Measurements from ENCODE around the gene ST7. TPM values are rescaled to one million over a fixed set of nuclear protein-coding genes. Genes with fewer than 3 reads are reported as not detected.
A peak's percentile ranks its signal among the peaks of the same experiment; 100 is the strongest.

ST7 gene
- total and polyA plus RNA-seq, 7 donors = 5.3 to 37.7 (median 19.0) TPM

GRCh38 chr7:116980354-116980753 is 27.1 kb downstream of the ST7 start:
- Histone ChIP-seq H3K4me3 (no peak overlapping the region), H3K36me3 (no peaks in the 10 kb centered on the region), H3K27me3 (no peaks in the 10 kb centered on the region), H3K27ac (no peak overlapping the region), H3K9me3 (no peaks in the 10 kb centered on the region), H3K4me1 (no peaks in the 10 kb centered on the region)
- intact Hi-C loops (cut with DNase I) = no loop called here
- 85 to 87% methylated on average over 4 of the region's 4 CpGs for WGBS, 2 donors
- TF ChIP-seq EP300 (IDR thresholded peaks at IDR 0.05) (no peak), POLR2A (IDR thresholded peaks at IDR 0.05) (no peak), CTCF (IDR thresholded peaks at IDR 0.05) (no peak), POLR2AphosphoS5 (IDR thresholded peaks at IDR 0.05) (no peak)
- DNase-seq = no peak

- H3K9me3 ChIP-seq = no peaks in the 10 kb centered on the region
- H3K27ac ChIP-seq = no peak overlapping the region
- TF ChIP-seq POLR2A (IDR thresholded peaks at IDR 0.05) (no peak), CTCF (IDR thresholded peaks at IDR 0.05) (no peak), POLR2AphosphoS5 (IDR thresholded peaks at IDR 0.05) (no peak), EP300 (IDR thresholded peaks at IDR 0.05) (no peak)
- no peaks in the 10 kb centered on the region for H3K27me3 ChIP-seq
- H3K4me3 ChIP-seq = no peak overlapping the region
- 86 to 90% methylated on average over 2 of the region's 2 CpGs for WGBS, 2 donors
- no peak for DNase-seq
- no peaks in the 10 kb centered on the region for H3K4me1 ChIP-seq
- H3K36me3 ChIP-seq = no peaks in the 10 kb centered on the region
- intact Hi-C loops (cut with DNase I) = no loop called here
Measured at GRCh38 chr7:116981939-116982338, 28.6 kb downstream of the ST7 start.

DNA sequence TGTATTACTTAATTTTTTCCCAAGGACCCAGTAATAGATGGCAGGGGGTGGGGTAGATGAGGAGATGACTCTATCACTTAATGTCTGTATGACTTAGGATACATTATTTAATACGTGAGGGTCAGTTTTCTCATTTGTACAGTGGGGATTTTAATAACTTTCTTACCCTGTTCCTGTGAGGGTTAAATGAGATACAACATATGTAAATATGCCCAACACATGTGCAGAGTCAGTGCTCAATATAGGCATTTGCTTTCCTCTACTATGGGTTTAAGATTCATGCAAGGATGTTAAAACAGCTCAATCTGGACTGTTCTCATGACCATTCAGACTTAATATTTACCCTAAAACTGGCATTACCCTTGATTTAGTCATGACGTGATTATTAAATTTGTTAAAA is 31.2 kb downstream of the ST7 start:
- intact Hi-C loops (cut with DNase I) = loop anchor here (2.0 kb wide), 2 partner anchors 54 to 144 kb away; no protein-coding TSS in a partner anchor

GRCh38 chr7:116984917-116985316 is 31.6 kb downstream of the ST7 start:
- WGBS, 2 donors = 84 to 89% methylated on average over 2 of the region's 2 CpGs
- intact Hi-C loops (cut with DNase I) = loop anchor here (2.0 kb wide), 2 partner anchors 54 to 144 kb away; no protein-coding TSS in a partner anchor

More for the DNA sequence above, 31.2 kb downstream of the ST7 start:
- 78 to 83% methylated on average over 2 of the region's 2 CpGs for WGBS, 2 donors
- H3K27ac ChIP-seq = no peak overlapping the region
- H3K36me3 ChIP-seq = no peaks in the 10 kb centered on the region
- H3K27me3 ChIP-seq = no peaks in the 10 kb centered on the region
- no peak for TF ChIP-seq EP300 (IDR thresholded peaks at IDR 0.05)
- no peak for TF ChIP-seq CTCF (IDR thresholded peaks at IDR 0.05)
- TF ChIP-seq POLR2A (IDR thresholded peaks at IDR 0.05) = no peak
- no peak for TF ChIP-seq POLR2AphosphoS5 (IDR thresholded peaks at IDR 0.05)
- no peaks in the 10 kb centered on the region for H3K9me3 ChIP-seq
- DNase-seq = no peak
- H3K4me3 ChIP-seq = no peak overlapping the region
- H3K4me1 ChIP-seq = peaks cover 0 to 4% (median 0%) of the 10 kb centered on the region in 4 donors

More at GRCh38 chr7:116984917-116985316, 31.6 kb downstream of the ST7 start:
- no peak overlapping the region for H3K4me3 ChIP-seq
- no peak for DNase-seq
- H3K27ac ChIP-seq = no peak overlapping the region
- no peak for TF ChIP-seq EP300 (IDR thresholded peaks at IDR 0.05)
- peak; percentile 43 to 60 (median 52) for TF ChIP-seq CTCF (IDR thresholded peaks at IDR 0.05)
- TF ChIP-seq POLR2A (IDR thresholded peaks at IDR 0.05) = no peak
- no peak for TF ChIP-seq POLR2AphosphoS5 (IDR thresholded peaks at IDR 0.05)
- peaks cover 0 to 4% (median 0%) of the 10 kb centered on the region in 4 donors for H3K4me1 ChIP-seq
- no peaks in the 10 kb centered on the region for H3K9me3 ChIP-seq
- no peaks in the 10 kb centered on the region for H3K27me3 ChIP-seq
- no peaks in the 10 kb centered on the region for H3K36me3 ChIP-seq

Measured in sigmoid colon (tissue), 7 donors.